ENCODE measurements around the gene PRM3. TPM values are rescaled to one million over a fixed set of nuclear protein-coding genes. Genes with fewer than 3 reads are reported as not detected.

PRM3 gene
- total RNA-seq, 1 donor from 2014 or later, result not detected

DNA sequence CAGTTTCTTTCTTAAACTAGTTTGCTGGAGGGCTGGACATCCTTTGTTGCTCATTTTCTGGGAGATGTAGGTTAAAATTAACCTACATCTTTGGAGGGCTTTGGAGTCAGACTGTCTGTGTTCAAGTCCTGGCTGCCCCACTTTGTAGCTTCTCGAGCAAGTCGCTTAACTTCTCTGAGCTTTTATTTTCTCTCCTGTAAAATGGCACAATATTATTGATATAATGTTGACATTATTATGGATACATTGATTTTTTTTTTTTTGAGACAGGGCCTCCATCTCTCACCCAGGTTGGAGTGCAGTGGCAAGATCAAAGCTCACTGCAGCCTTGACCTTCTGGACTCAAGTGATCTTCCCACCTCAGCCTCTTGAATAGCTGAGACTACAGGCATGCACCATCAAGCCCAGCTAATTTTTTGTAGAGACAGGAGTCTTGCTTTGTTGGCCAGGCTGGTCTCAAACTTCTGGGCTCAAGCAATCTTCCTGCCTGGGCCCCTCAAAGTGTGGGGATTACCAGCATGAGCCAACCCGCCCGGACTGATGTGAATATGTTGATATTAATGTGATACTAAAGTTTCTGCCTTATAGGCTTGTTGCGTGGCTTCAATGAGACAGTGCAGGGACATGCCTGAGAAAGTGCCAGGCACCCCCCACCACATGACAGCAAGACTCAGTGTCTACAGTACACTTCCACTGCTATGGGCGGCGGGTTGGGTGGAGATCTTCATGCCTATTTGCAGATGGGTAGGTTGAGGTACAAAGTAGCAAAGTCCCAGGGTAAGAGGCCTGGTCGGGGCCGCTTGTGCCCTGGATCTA, 40.3 kb upstream of the PRM3 start:
- H3K27me3 Mint-ChIP-seq (ENCODE audit: unreplicated experiment), result peaks cover 10% of the 10 kb centered on the region
- no peaks in the 10 kb centered on the region for H3K36me3 Mint-ChIP-seq (ENCODE audit: low read depth, unreplicated experiment)
- no peaks in the 10 kb centered on the region for H3K9me3 Mint-ChIP-seq (ENCODE audit: unreplicated experiment)
- no peak overlapping the region for H3K4me3 Mint-ChIP-seq (ENCODE audit: unreplicated experiment)
- H3K27ac Mint-ChIP-seq (ENCODE audit: unreplicated experiment), result no peak overlapping the region
- TF ChIP-seq, protein P1, sequence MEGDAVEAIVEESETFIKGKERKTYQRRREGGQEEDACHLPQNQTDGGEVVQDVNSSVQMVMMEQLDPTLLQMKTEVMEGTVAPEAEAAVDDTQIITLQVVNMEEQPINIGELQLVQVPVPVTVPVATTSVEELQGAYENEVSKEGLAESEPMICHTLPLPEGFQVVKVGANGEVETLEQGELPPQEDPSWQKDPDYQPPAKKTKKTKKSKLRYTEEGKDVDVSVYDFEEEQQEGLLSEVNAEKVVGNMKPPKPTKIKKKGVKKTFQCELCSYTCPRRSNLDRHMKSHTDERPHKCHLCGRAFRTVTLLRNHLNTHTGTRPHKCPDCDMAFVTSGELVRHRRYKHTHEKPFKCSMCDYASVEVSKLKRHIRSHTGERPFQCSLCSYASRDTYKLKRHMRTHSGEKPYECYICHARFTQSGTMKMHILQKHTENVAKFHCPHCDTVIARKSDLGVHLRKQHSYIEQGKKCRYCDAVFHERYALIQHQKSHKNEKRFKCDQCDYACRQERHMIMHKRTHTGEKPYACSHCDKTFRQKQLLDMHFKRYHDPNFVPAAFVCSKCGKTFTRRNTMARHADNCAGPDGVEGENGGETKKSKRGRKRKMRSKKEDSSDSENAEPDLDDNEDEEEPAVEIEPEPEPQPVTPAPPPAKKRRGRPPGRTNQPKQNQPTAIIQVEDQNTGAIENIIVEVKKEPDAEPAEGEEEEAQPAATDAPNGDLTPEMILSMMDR (IDR thresholded peaks at IDR 0.05; ENCODE audit: unreplicated experiment), result no peak
- no peak for DNase-seq (ENCODE audit: low spot score)
- H3K4me1 Mint-ChIP-seq (ENCODE audit: unreplicated experiment), result peaks cover 21% of the 10 kb centered on the region

DNA sequence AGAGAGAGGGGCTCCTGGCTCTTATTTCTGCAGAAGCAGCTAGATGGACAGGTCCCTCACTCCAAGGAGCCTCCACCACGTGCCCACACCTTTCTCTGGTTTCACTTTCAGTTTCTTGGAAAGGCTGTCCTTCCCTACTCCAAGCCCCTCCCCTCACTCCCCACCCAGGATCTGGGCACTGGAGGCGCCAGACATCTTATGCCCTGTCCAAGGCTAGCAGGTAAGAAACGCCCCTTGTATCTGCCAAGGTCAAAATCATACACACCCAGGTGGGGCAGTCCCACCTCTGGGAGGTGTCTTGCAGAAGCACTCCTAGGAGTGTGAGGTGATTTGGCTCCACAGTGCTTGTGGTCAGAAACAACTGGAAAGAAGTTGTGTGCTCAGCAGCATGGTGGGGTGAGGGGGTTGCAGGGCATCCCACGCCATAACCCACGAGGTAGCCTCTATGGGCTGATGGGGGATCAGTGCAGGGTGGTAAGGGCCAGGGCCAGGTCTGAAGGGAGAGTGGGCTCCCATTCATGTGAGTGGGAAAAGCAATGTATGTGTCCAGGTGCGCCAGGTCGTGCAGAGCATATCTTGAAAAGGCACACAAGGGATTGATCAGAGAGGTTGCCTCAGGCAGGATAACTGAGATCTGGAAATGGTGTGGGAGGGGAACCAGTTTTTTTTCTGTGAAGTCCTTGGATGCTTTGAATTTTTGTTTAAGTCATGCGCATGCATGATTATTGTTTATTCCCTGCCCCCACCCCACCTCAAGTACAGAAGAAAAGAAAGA, 39.5 kb upstream of the PRM3 start:
- Mint-ChIP-seq H3K4me3 (ENCODE audit: unreplicated experiment) (no peak overlapping the region), H3K9me3 (ENCODE audit: unreplicated experiment) (no peaks in the 10 kb centered on the region), H3K27me3 (ENCODE audit: unreplicated experiment) (peaks cover 8% of the 10 kb centered on the region), H3K36me3 (ENCODE audit: low read depth, unreplicated experiment) (no peaks in the 10 kb centered on the region), H3K27ac (ENCODE audit: unreplicated experiment) (no peak overlapping the region), H3K4me1 (ENCODE audit: unreplicated experiment) (peaks cover 21% of the 10 kb centered on the region)
- TF ChIP-seq, protein P1 (IDR thresholded peaks at IDR 0.05; ENCODE audit: unreplicated experiment), result no peak
- DNase-seq (ENCODE audit: low spot score), result no peak

DNA sequence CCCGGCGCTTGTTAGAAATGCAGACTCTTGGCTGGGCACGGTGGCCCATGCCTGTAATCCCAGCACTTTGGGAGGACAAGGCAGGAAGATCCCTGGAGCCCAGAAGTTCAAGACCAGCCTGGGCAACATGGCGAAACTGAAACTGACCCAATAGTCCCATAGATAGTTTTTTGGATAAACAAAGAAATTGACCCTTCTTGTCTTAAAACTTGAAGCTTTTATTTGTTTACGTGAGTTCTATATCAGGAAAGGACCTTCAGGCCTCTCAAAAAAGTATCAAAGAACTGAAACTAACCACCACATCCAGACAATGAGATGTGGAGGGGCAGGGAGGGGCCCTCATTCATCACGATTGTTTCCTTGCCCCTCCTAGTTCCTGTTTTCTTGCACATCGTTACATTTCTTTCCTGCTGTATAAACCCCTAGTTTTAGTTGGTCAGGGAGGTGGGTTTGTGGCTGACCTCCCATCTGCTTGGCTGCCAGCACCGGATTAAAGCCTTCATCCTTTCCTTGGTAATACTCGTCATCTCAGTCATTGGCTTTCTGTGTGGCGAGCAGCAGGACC, 37.6 kb upstream of the PRM3 start:
- DNase-seq (ENCODE audit: low spot score), result peak; percentile 18

DNA sequence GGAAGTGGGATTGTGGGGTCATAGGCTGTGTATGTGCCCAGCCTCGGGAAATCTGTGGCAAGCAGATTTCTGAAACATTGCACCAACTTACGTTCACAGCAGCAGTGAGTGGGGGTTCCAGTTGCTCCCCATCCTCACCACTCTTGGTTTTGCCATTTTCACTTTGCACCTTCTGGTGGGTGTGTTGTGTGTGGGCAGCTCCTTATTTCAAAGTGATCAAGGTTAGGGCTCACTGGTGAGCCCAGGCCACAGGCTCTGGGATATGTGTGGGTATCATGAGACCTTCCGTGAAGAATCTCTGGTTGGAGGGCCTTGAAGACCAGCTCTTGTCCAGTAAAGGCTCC, 37.2 kb upstream of the PRM3 start:
- DNase-seq (ENCODE audit: low spot score), result no peak
- no peaks in the 10 kb centered on the region for H3K36me3 Mint-ChIP-seq (ENCODE audit: low read depth, unreplicated experiment)
- H3K4me1 Mint-ChIP-seq (ENCODE audit: unreplicated experiment), result peaks cover 12% of the 10 kb centered on the region
- peak overlapping the region; percentile 95 for H3K27ac Mint-ChIP-seq (ENCODE audit: unreplicated experiment)
- TF ChIP-seq, protein P1 (IDR thresholded peaks at IDR 0.05; ENCODE audit: unreplicated experiment), result no peak
- H3K9me3 Mint-ChIP-seq (ENCODE audit: unreplicated experiment), result no peaks in the 10 kb centered on the region
- peaks cover 14% of the 10 kb centered on the region for H3K27me3 Mint-ChIP-seq (ENCODE audit: unreplicated experiment)
- no peak overlapping the region for H3K4me3 Mint-ChIP-seq (ENCODE audit: unreplicated experiment)

More for the DNA sequence above, 37.6 kb upstream of the PRM3 start:
- H3K4me3 Mint-ChIP-seq (ENCODE audit: unreplicated experiment), result no peak overlapping the region
- peak overlapping the region; percentile 95 for H3K27ac Mint-ChIP-seq (ENCODE audit: unreplicated experiment)
- peaks cover 14% of the 10 kb centered on the region for H3K27me3 Mint-ChIP-seq (ENCODE audit: unreplicated experiment)
- TF ChIP-seq, protein P1 (IDR thresholded peaks at IDR 0.05; ENCODE audit: unreplicated experiment), result no peak
- H3K9me3 Mint-ChIP-seq (ENCODE audit: unreplicated experiment), result no peaks in the 10 kb centered on the region
- no peaks in the 10 kb centered on the region for H3K36me3 Mint-ChIP-seq (ENCODE audit: low read depth, unreplicated experiment)
- H3K4me1 Mint-ChIP-seq (ENCODE audit: unreplicated experiment), result peaks cover 14% of the 10 kb centered on the region
